Measurements from ENCODE around the gene FUT3. TPM values are rescaled to one million over a fixed set of nuclear protein-coding genes. Genes with fewer than 3 reads are reported as not detected.

The FUT3 gene
- total RNA-seq, 1 experiment from 2014 or later, result not detected

GRCh38 chr19:5844456-5845433 lies 6.5 kb downstream of the FUT3 start:
- Histone ChIP-seq H2BK5ac (ENCODE audit: insufficient read length, low read length) (no peak overlapping the region), H3T11ph (ENCODE audit: low read length) (no peak overlapping the region), H4K8ac (replicated peaks; ENCODE audit: insufficient read length, low read depth, low read length) (no peak overlapping the region), H3K4ac (ENCODE audit: low read depth, low read length) (no peak overlapping the region), H3K27me3 (ENCODE audit: insufficient read depth, low read length) (no peaks in the 10 kb centered on the region), H2BK15ac (ENCODE audit: low read depth, low read length) (no peak overlapping the region), H2BK20ac (ENCODE audit: low read depth, low read length, poor library complexity, severe bottlenecking) (no peak overlapping the region), H3K23me2 (ENCODE audit: insufficient read length, low read depth, low read length, poor library complexity, severe bottlenecking) (no peaks in the 10 kb centered on the region), H4K20me1 (ENCODE audit: control insufficient read depth, insufficient read depth, insufficient read length) (no peaks in the 10 kb centered on the region), H3K9me3 (ENCODE audit: control insufficient read depth, low read depth, low read length) (no peaks in the 10 kb centered on the region), H4K91ac (ENCODE audit: insufficient read length, low read depth, low read length) (no peak overlapping the region), H3K23ac (ENCODE audit: insufficient read length, low read depth, low read length) (no peak overlapping the region), H4K5ac (ENCODE audit: insufficient read length, low read depth, low read length) (no peak overlapping the region), H3K79me2 (ENCODE audit: insufficient read depth, low read length) (no peaks in the 10 kb centered on the region), H3K4me2 (ENCODE audit: insufficient read depth, insufficient read length, low read length) (no peak overlapping the region), H3K9ac (ENCODE audit: extremely low read depth, insufficient read length, low read length) (no peak overlapping the region), H3K14ac (ENCODE audit: insufficient read depth, low read length) (no peak overlapping the region; the same call in 1 of the 2 replicates), H3K79me1 (ENCODE audit: insufficient read depth, low read depth, low read length, poor library complexity, severe bottlenecking) (no peaks in the 10 kb centered on the region), H2BK12ac (ENCODE audit: insufficient read length, low read depth, low read length) (no peak overlapping the region), H2BK120ac (ENCODE audit: low read depth, low read length, poor library complexity, severe bottlenecking) (no peak overlapping the region), H3K56ac (ENCODE audit: insufficient read length, low read depth, low read length) (no peak overlapping the region), H3K4me1 (ENCODE audit: insufficient read depth, low read length) (no peaks in the 10 kb centered on the region), H3K18ac (ENCODE audit: insufficient read length, low read depth, low read length) (no peak overlapping the region), H2AK5ac (ENCODE audit: insufficient read length, low read length) (no peak overlapping the region), H2AFZ (ENCODE audit: low read length) (no peak overlapping the region), H3K27ac (ENCODE audit: insufficient read length, low read depth, low read length) (no peak overlapping the region)
- Mint-ChIP-seq H3K4me1 (no peaks in the 10 kb centered on the region), H3K9me3 (peaks cover 0 to 4% of the 10 kb centered on the region in 2 experiments; a peak in 2 of 5 replicates), H3K27ac (no peak overlapping the region; a peak in 1 of 7 replicates), H3K27me3 (ENCODE audit: low read depth) (peaks cover 11% of the 10 kb centered on the region), H3K4me3 (no peak overlapping the region), H3K36me3 (ENCODE audit: insufficient read depth in 1 of 3, low read depth in 3 of 3) (no peaks in the 10 kb centered on the region)
- WGBS (ENCODE audit: extremely low coverage, insufficient read length, low lambda C conversion rate), result no CpG with 5 or more reads among the region's 24 CpGs
- DNase-seq, result no peak
- no peak for TF ChIP-seq CTCF (conservative IDR thresholded peaks at IDR 0.05)

Data from H9 (cell line).